Subcutaneous abdominal adipose tissue (tissue), 5 donors: ENCODE results near the gene JOSD2.
"Not testable (repeated sequence)": the region's sequence is repeated elsewhere in the genome, so short reads cannot be mapped to it uniquely, and the experiment has no call there.

ENCODE experiments used
- H3K27ac ChIP-seq: one replicate; pipeline ENCODE4 v1.7.0; 2013; ENCODE audit warnings: low read depth, mild to moderate bottlenecking, inconsistent platforms, low read length, moderate library complexity
- H3K27me3 ChIP-seq, 5 donors: one replicate each; pipeline ENCODE4 v1.7.0; 2013; ENCODE audit warnings: low read length in 5 of 5, inconsistent platforms in 1 of 5; ENCODE audit not compliant: control insufficient read depth in 5 of 5, insufficient read depth in 4 of 5
- H3K36me3 ChIP-seq, 5 donors: one replicate each; pipeline ENCODE4 v1.7.0; 2013; ENCODE audit warnings: low read length in 5 of 5; ENCODE audit not compliant: control insufficient read depth in 5 of 5, insufficient read depth in 5 of 5
- H3K4me1 ChIP-seq, 5 donors: one replicate each; pipeline ENCODE4 v1.7.0; 2013; ENCODE audit warnings: low read length in 5 of 5, mild to moderate bottlenecking in 3 of 5, moderate library complexity in 1 of 5; ENCODE audit not compliant: control insufficient read depth in 5 of 5, insufficient read depth in 5 of 5
- H3K4me3 ChIP-seq, 5 donors: one replicate each; pipeline ENCODE4 v1.7.0; 2013; ENCODE audit warnings: low read length in 5 of 5, low read depth in 1 of 5
- H3K9ac ChIP-seq, 5 donors: one replicate each; pipeline ENCODE4 v1.7.0; 2013; ENCODE audit warnings: low read length in 5 of 5, mild to moderate bottlenecking in 4 of 5, moderate library complexity in 3 of 5
- H3K9me3 ChIP-seq, 5 donors: one replicate each; pipeline ENCODE4 v1.7.0; 2013; ENCODE audit warnings: low read length in 5 of 5; ENCODE audit not compliant: control insufficient read depth in 5 of 5
- donor health status: healthy.
- donor health status: healthy.
- donor health status: healthy.
- donor health status: healthy.
- donor health status: healthy.

The JOSD2 gene

DNA sequence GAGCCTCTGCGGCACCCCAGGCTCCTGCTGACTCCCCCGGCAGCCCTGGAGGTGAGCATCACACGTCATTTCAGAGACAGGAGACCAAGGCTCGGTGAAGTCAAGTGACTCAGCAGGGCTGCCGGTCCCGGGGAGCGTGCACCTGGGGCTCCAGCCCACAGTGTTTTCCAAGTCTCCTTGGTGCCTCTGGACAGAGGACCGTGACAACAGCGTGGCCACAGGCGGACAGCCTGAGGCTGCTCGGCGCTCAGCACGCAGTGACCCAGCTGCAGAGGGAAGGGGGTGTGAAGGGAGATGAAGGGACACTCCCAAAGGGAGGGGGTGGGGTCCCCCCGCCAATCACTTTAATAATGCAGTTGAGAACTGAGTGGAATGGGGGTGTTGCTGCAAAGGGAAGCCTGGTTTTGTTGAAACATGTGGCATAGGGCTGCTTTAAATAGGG is 20.2 kb upstream of the JOSD2 start:
- peaks cover 12 to 21% (median 16%) of the 10 kb centered on the region in 5 donors for H3K27me3 ChIP-seq
- no peaks in the 10 kb centered on the region for H3K36me3 ChIP-seq
- H3K4me1 ChIP-seq: no peaks in the 10 kb centered on the region
- H3K4me3 ChIP-seq: no peak overlapping the region
- peaks cover 11 to 22% (median 18%) of the 10 kb centered on the region in 5 donors for H3K9me3 ChIP-seq
- H3K9ac ChIP-seq: no peak overlapping the region
- no peak overlapping the region for H3K27ac ChIP-seq

DNA sequence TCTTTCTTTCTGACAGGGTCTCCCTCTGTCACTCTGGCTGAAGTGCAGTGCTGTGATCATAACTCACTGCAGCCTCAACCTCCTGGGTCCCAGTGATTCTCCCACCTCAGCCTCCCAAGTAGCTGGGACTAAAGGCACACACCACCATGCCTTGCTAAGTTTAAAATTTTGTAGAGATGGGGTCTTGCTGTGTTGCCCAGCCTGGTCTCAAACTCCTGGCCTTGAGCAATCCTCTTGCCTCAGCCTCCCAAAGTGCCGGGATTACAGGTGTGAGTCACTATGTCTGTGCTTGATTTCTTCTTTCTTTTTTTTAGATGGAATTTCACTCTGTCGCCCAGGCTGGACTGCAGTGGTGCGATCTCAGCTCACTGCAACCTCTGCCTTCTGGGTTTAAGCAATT is 17.1 kb upstream of the JOSD2 start:
- H3K4me3 ChIP-seq, H3K36me3 ChIP-seq: not testable (repeated sequence)
- H3K27me3 ChIP-seq: peaks cover 13 to 23% (median 16%) of the 10 kb centered on the region in 5 donors

DNA sequence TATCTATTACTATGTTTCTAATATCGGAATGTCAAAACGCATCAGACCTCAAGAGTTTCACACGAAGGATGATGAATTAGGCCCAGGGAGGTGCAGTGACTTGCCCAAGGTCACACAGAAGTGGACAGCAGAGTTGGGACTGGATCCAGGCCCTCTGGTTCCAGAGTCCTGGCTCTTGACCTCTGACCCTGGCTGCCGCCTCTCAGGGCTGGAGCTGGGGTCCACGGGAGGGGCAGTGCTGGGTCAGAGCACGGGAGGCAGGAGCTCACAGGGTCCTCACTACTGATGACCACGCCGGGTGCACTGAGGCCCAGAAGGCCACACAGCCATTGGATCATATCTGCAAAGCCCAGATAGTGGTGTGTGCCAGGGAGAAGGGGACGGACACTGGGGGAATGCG is 11.9 kb upstream of the JOSD2 start:
- Histone ChIP-seq H3K27me3 (peaks cover 0 to 8% (median 0%) of the 10 kb centered on the region in 5 donors), H3K27ac (no peak overlapping the region), H3K4me3 (no peak overlapping the region), H3K9ac (no peak overlapping the region), H3K36me3 (no peaks in the 10 kb centered on the region), H3K4me1 (no peaks in the 10 kb centered on the region), H3K9me3 (no peaks in the 10 kb centered on the region)

More for the DNA sequence above, 17.1 kb upstream of the JOSD2 start:
- not testable (repeated sequence) for H3K9ac ChIP-seq, H3K27ac ChIP-seq, H3K4me1 ChIP-seq
- peaks cover 4 to 12% (median 9%) of the 10 kb centered on the region in 5 donors for H3K9me3 ChIP-seq

DNA sequence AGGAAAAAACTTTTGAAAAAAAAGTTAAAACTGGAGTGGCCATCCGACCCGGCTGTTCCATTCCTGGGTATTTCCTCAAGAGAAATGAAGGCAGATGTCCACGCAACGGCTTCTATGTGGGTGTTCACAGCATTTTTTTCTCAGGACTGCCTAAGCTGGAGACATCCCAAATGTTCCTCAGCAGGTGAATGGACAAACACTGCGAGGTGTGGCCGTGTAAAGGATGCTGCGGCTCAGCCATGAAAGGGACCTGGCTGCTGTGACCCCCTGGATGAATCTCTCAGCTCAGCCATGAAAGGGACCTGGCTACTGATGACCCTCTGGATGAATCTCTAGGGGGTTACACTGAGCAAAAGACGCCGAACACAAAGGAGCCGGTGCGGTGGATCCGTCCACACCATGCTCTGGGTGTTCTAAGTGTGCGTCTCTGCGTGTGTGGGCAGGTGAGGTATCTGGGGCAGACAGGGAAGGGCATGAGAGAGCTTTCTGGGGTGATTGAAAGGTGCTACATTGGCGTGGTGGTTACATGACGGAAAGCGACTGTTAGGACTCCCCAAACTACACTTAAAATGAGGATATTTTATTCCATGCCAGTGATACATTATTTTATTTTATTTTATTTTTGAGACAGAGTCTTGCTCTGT is 10.0 kb upstream of the JOSD2 start:
- no peaks in the 10 kb centered on the region for H3K9me3 ChIP-seq
- no peak overlapping the region for H3K27ac ChIP-seq
- H3K9ac ChIP-seq: no peak overlapping the region
- peaks cover 0 to 6% (median 0%) of the 10 kb centered on the region in 5 donors for H3K27me3 ChIP-seq
- no peaks in the 10 kb centered on the region for H3K4me1 ChIP-seq
- no peak overlapping the region for H3K4me3 ChIP-seq
- H3K36me3 ChIP-seq: no peaks in the 10 kb centered on the region

- Histone ChIP-seq H3K27me3 (peaks cover 0 to 9% (median 0%) of the 10 kb centered on the region in 5 donors), H3K9me3 (no peaks in the 10 kb centered on the region), H3K4me3 (no peak overlapping the region), H3K4me1 (no peaks in the 10 kb centered on the region), H3K9ac (no peak overlapping the region), H3K27ac (no peak overlapping the region), H3K36me3 (no peaks in the 10 kb centered on the region)
Observed at GRCh38 chr19:50519006-50519575, 8.1 kb upstream of the JOSD2 start.

DNA sequence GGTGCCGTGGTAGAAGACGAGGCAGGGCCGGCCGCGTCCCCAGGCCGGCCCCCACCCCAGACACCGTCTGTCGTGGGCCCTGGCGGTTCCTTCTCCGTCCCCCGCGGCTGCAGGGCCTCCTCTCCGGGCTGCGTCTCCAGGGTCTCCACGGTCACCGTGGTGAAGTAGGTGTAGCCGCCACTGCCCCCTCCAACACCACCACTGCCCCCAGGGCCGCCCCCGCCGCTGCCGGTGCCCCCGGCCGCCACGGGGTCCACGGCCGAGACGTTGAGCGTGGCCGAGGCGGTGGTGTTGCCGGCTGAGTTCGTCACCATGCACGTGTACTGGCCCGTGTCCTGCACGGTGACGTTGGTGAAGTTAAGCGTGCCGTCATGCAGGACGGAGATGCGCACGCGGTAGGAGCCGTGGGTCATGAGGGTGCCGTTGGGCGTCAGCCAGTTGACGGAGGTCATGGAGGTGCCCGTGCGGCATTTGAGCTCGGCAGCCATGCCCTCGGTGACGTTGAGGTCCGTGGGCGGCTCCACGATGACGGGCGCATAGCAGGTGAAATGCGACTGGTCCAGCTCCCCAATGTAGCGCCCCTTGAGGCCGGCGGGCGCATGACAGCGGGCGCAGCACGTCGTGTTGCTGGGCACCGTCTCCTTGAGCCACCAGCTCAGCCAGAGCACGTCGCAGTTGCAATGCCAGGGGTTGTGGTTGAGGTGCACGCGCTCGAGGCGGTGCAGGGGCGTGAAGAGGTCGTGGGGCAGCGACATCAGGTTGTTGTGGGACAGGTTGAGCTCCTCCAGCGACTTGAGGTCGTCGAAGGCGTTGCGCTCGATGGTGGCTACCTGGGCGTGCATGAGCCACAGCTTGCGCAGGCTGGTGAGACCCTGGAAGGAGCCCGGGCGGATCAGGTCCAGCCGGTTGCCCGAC is 7.4 kb upstream of the JOSD2 start:
- no peaks in the 10 kb centered on the region for H3K4me1 ChIP-seq
- H3K4me3 ChIP-seq: no peak overlapping the region
- H3K9ac ChIP-seq: no peak overlapping the region

GRCh38 chr19:50517704-50518075 is 6.7 kb upstream of the JOSD2 start:
- Histone ChIP-seq H3K9ac (no peak overlapping the region), H3K9me3 (no peaks in the 10 kb centered on the region), H3K36me3 (no peaks in the 10 kb centered on the region), H3K4me1 (no peaks in the 10 kb centered on the region), H3K4me3 (no peak overlapping the region), H3K27ac (no peak overlapping the region), H3K27me3 (peaks cover 0 to 9% (median 0%) of the 10 kb centered on the region in 5 donors)

More for the DNA sequence above, 7.4 kb upstream of the JOSD2 start:
- Histone ChIP-seq H3K27ac (no peak overlapping the region), H3K27me3 (peaks cover 0 to 9% (median 0%) of the 10 kb centered on the region in 5 donors), H3K36me3 (no peaks in the 10 kb centered on the region), H3K9me3 (no peaks in the 10 kb centered on the region)

GRCh38 chr19:50516964-50517703 is 6.1 kb upstream of the JOSD2 start:
- Histone ChIP-seq H3K27me3 (peaks cover 0 to 9% (median 0%) of the 10 kb centered on the region in 5 donors), H3K4me1 (no peaks in the 10 kb centered on the region), H3K36me3 (no peaks in the 10 kb centered on the region), H3K4me3 (no peak overlapping the region), H3K9me3 (no peaks in the 10 kb centered on the region), H3K27ac (no peak overlapping the region), H3K9ac (no peak overlapping the region)

DNA sequence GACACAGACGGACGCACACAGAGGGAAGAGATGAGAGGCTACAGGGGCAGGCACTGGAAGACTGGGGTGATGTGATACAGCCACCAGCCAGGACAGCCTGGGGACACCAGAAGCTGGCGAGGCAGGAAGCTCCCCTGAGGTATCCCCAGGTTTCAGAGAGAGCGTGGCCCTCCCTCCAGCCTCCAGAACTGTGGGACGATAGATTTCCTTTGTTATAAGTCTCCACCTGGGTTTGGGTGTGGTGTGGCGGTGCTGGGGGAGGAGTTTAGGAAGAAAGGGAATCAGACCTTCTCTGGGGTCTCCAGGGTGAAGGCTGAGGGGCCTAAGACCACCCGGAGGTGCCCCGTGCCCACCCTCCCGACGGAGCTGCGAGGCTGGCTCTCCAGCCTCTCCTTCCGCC is 5.5 kb upstream of the JOSD2 start:
- H3K36me3 ChIP-seq: no peaks in the 10 kb centered on the region
- H3K27me3 ChIP-seq: peaks cover 0 to 9% (median 0%) of the 10 kb centered on the region in 5 donors
- peaks cover 0 to 5% (median 0%) of the 10 kb centered on the region in 5 donors for H3K4me1 ChIP-seq
- no peak overlapping the region for H3K27ac ChIP-seq
- H3K9ac ChIP-seq: no peak overlapping the region
- H3K4me3 ChIP-seq: no peak overlapping the region
- no peaks in the 10 kb centered on the region for H3K9me3 ChIP-seq
